Inflammatory macrophage (primary cell): Measurements from ENCODE around the gene ELOVL1.
A peak's percentile ranks its signal among the peaks of the same experiment; 100 is the strongest.

Source experiments
- DNase-seq, 2 donors: peaks; one replicate each; pipeline ENCODE4 v3.0.0-alpha.2; 2020 to 2022

The ELOVL1 gene

GRCh38 chr1:43354471-43354870, 13.3 kb downstream of the ELOVL1 start:
- DNase-seq: no peak

GRCh38 chr1:43352881-43353280, 14.9 kb downstream of the ELOVL1 start:
- DNase-seq: no peak

DNA sequence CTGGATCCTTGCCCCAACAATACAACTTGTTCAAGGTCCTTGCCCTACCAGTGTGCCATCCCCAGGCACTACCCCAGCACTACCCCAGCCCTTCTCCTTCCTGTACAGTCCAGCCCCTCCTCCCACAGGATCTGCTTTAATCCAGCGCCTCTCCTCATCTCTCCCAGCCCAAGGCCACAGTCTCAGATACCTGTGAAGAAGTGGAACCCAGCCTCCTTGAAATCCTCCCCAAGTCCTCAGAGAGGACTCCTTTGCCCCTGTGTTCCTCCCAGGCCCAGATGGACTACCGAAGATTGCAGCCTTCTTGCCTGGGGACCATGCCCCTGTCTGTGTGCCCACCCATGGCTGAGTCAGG, 15.5 kb downstream of the ELOVL1 start:
- no peak for DNase-seq

- no peak for DNase-seq
Observed at GRCh38 chr1:43351421-43352350, 16.1 kb downstream of the ELOVL1 start.

GRCh38 chr1:43350976-43351375, 16.8 kb downstream of the ELOVL1 start:
- DNase-seq: no peak

- no peak for DNase-seq
Observed at GRCh38 chr1:43349594-43350306, 18.1 kb downstream of the ELOVL1 start.

GRCh38 chr1:43348809-43349593, 18.8 kb downstream of the ELOVL1 start:
- DNase-seq: no peak

DNA sequence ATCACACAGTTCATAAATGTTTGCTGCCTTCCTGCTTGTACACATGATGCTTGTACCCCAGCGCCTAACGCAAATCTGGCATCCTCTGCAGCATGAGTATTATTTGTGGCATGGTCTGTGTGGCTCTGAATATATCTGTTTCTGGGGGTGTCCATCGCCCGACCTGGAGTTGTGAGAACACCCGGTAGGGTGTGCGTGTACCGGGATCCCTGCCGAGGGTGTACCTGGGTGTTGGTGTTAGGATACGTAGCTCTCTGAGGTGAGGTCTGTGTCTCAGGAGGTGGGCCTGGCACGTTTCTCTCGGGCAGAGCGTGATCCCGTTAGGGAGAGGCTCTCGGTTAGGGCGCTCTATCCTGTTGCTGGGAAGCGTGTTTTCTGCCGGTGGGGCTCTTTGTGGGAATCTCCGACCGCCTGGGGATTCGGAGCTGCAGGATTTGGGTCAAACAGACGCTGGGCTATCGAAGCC, 19.4 kb downstream of the ELOVL1 start:
- no peak for DNase-seq

- DNase-seq: no peak
Observed at GRCh38 chr1:43346636-43347035, 21.2 kb downstream of the ELOVL1 start.

GRCh38 chr1:43345120-43345519, 22.7 kb downstream of the ELOVL1 start:
- peak in 1 of 2 donors; percentile 42 for DNase-seq

GRCh38 chr1:43344267-43344850, 23.5 kb downstream of the ELOVL1 start:
- DNase-seq: no peak

DNA sequence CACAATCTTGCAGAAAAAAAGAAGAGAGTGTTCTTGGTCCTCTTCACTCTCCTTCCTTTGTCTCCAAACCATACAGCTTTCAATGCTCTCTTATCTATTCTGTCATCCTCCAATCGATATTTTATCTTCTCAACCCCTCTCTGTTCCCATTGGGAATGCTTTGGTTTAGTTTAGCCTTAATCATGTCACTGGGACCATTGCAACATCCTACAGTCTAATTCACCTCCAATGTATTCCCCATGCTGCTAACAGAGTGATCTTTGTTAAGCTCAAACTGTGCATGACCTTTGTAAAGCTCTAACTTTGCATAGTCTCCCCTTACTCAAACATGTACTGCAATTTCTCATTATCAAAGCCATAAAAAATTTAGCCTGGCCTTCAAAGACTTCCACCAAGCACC, 27.3 kb downstream of the ELOVL1 start:
- DNase-seq: no peak

- no peak for DNase-seq
Observed at GRCh38 chr1:43339584-43340232, 28.1 kb downstream of the ELOVL1 start.

GRCh38 chr1:43338001-43338400, 29.8 kb downstream of the ELOVL1 start:
- DNase-seq: no peak

GRCh38 chr1:43337588-43337987, 30.2 kb downstream of the ELOVL1 start, which contains the start of gene MPL:
Gene MPL (plus strand): TSS chr1:43337818. CDS start chr1:43337849, 31 bp downstream.
- no peak for DNase-seq

DNA sequence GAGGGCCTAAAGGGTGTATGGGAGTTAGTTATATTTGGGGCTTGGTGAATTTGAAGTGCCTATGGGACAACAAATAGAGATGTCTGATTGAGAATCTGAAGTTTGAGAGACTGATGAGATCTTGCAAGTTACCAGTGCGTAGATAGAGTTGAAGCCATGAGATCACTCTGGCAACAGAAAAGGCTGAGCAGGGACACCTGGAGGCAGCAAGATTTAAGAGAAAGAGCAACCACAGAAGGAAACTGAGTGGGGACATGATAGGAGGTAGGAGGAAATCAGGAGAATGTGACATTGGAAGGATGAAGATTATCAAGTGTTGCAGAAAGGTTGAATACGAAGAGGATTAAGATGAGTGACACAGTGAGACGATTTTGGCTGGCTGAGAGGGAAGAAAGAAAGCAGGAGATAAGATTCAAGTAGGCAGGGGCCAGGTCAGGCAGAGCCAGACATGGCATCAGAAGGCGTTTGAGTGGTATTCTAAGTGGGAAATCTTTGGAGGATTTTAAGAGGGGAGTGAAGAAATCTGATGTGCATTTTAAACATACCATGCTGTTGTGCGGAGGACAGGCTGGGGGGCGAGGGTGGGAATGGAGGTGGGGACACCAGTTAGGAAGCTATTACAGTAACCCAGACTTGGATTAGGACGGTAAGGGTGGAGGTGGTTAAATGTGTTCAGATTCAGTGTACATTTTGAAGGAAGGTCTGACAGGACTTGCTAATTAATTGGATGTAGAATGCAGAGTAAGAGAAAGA, 33.2 kb downstream of the ELOVL1 start:
- no peak for DNase-seq

GRCh38 chr1:43331688-43332087, 36.1 kb downstream of the ELOVL1 start:
- no peak for DNase-seq

DNA sequence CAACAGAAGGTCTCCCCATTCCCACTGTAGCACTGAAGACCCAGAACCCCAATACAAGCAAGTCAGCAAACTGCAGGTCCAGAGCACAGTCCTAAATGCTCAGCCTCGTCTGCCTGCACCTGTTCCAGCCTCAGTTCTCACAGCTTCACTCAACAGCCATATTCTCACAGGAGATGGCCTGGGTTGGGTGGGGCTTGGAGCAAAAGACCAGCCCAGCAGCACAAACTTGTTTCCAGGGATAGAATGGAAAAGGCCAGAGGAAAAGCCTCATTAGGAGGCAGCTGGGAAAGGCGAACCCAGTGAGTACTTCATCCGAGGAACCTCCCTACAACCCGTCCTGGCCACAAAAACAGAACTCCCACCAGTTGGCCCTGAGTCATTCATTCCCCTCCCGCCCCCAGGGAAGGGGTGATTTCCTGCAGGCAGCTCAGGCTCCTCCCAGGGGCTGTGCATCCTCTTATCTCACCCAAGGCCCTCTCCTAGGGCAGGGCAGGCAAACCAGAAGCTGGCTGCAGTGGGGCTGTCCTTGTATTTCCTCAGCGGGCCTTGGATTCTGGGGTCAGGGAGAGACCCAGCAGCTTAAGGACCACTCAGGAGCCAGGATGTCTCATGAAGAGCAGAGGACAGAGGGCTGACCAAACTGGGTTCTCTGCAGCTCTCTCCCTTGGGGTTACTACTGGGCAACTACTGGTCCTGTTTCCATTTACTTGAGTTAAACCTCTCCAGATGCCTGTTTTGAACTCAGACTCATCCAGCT, 37.6 kb downstream of the ELOVL1 start:
- DNase-seq: peak; percentile 92 to 95

DNA sequence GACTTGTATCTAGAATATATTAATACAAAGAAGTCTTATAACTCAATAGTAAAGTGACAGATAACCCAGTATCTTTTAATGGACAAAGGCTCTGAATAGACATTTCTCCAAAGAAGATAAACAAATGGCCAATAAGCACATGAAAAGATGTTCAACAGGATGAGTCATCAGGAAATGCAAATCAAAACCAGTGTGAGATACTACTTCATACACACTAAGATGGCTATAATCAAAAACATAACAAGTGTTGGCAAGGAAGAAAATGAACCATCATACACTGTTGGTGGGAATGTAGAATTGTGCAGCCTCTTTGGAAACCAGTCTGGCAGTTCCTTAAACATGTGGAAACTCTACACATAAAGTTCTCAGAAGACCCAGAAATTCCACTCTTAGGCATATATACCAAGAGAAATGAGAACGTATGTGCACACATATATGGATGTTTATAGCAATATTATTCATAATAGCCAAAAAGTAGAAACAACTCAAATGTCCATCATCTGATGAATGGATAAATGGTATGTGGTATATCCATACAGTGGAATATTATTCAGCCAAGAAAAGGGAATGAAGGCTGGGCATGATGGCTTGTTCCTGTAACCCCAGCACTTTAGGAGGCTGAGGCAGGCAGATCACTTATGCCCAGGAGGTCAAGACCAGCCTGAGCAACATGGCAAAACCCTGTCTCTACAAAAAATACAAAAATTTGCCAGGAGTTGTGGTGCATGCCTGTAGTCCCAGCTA, 40.1 kb downstream of the ELOVL1 start:
- no peak for DNase-seq

DNA sequence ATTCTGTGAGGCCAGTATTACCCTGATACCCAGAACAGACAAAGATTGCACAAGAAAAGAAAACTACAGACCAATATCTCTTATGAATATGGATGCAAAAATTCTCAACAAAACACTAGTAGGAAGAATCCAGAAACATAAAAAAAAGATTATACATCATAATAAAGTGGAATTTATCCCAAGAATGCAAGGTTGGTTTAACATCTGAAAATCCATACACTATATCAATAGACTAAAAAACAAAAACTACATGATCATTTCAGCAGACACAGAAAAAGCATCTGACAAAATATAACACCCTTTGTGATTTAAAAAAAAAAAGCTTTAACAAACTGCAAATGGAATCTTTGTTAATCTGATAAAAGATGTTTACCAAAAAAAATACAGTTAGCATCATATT, 42.4 kb downstream of the ELOVL1 start:
- no peak for DNase-seq
